ENCODE results near the gene CSRP3. TPM values are rescaled to one million over a fixed set of nuclear protein-coding genes. Genes with fewer than 3 reads are reported as not detected.

CSRP3 gene
- total RNA-seq, 1 donor from 2014 or later, result not detected

GRCh38 chr11:19225123-19225522 is 23.3 kb upstream of the CSRP3 start:
- no peaks in the 10 kb centered on the region for H3K27me3 ChIP-seq (ENCODE audit: control insufficient read depth, insufficient read depth, low read length)
- H3K4me3 ChIP-seq (ENCODE audit: low read depth, low read length), result no peak overlapping the region
- no peak for DNase-seq (ENCODE audit: low read depth)
- TF ChIP-seq, protein P1, sequence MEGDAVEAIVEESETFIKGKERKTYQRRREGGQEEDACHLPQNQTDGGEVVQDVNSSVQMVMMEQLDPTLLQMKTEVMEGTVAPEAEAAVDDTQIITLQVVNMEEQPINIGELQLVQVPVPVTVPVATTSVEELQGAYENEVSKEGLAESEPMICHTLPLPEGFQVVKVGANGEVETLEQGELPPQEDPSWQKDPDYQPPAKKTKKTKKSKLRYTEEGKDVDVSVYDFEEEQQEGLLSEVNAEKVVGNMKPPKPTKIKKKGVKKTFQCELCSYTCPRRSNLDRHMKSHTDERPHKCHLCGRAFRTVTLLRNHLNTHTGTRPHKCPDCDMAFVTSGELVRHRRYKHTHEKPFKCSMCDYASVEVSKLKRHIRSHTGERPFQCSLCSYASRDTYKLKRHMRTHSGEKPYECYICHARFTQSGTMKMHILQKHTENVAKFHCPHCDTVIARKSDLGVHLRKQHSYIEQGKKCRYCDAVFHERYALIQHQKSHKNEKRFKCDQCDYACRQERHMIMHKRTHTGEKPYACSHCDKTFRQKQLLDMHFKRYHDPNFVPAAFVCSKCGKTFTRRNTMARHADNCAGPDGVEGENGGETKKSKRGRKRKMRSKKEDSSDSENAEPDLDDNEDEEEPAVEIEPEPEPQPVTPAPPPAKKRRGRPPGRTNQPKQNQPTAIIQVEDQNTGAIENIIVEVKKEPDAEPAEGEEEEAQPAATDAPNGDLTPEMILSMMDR (IDR thresholded peaks at IDR 0.05; ENCODE audit: insufficient read depth, low read length, poor library complexity, severe bottlenecking), result no peak
- H3K36me3 ChIP-seq (ENCODE audit: control insufficient read depth, insufficient read depth, low read length), result no peaks in the 10 kb centered on the region

DNA sequence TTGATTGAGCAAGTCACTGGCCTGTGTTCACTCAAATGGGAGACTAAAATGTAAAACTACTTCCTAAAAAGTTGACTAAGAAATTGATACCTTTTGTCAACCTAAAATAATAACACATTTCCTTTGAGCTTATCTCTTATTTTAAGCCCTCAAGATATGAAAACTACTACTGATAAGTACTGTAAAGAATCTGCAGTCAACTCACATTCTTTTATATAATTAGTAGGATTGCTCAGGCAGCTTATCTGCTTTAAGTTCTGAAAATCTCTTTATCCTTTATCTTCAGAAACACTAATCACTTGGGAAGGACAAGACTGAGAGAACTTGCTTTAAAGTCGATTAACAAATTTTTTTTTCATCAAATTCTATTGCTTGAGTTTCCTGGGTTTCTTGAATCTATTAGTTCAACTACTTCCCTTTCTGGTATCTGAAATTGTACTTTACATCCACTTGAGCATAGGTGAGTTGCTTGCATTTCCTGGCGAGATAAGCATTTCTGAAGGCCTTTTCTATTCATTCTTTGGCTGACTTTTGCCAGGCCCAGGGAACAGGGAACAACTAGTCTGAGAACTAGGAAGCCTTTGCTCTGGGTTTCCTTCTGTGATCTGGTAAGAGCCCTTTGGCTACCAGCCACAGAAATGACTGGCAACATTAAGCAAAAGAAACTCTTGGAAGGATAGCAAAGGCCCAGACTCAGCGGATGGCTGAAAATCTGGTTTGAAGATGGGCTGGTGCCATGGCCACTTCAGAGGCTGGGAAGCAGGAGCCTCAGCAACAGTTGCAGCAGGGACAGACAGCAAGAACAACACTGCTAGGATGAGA is 19.3 kb upstream of the CSRP3 start:
- H3K4me3 ChIP-seq (ENCODE audit: low read depth, low read length), result no peak overlapping the region
- DNase-seq (ENCODE audit: low read depth), result no peak
- H3K36me3 ChIP-seq (ENCODE audit: control insufficient read depth, insufficient read depth, low read length), result no peaks in the 10 kb centered on the region
- TF ChIP-seq, protein P1 (IDR thresholded peaks at IDR 0.05; ENCODE audit: insufficient read depth, low read length, poor library complexity, severe bottlenecking), result no peak
- no peaks in the 10 kb centered on the region for H3K27me3 ChIP-seq (ENCODE audit: control insufficient read depth, insufficient read depth, low read length)

DNA sequence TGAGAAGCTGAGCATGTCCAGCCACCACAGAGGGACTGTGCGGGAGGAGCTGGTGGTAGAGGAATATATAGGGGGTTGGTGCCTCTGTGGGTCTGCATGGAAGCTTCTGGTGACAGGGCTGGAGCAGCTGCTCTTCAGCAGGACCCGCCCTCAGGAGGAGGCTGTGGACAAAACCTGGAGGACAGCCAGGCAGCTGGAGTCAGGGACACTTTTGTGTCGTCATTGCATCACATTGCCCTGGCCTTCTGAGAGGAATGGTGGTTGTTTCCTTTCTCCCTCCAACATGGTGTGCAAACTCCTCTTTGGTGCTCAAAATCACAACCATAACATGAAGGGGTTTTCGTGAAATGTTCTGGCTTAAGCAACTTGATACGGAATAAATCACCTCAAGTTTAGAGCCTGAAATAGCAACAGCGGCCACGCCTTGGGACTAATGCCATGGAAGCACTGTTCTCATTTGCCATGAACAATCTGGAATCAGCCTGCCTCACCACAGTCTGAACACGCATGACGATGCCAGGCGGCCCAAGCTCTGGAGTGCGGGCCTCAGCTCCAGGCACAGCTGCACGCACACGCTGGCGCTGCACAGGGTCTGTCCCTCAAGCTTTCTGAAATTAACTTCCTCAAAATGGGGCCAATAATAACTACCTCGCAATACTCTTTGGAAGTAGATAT is 17.1 kb upstream of the CSRP3 start:
- Histone ChIP-seq H3K36me3 (ENCODE audit: control insufficient read depth, insufficient read depth, low read length) (no peaks in the 10 kb centered on the region), H3K27me3 (ENCODE audit: control insufficient read depth, insufficient read depth, low read length) (no peaks in the 10 kb centered on the region), H3K4me3 (ENCODE audit: low read depth, low read length) (no peak overlapping the region)
- TF ChIP-seq, protein P1 (IDR thresholded peaks at IDR 0.05; ENCODE audit: insufficient read depth, low read length, poor library complexity, severe bottlenecking), result no peak
- no peak for DNase-seq (ENCODE audit: low read depth)

DNA sequence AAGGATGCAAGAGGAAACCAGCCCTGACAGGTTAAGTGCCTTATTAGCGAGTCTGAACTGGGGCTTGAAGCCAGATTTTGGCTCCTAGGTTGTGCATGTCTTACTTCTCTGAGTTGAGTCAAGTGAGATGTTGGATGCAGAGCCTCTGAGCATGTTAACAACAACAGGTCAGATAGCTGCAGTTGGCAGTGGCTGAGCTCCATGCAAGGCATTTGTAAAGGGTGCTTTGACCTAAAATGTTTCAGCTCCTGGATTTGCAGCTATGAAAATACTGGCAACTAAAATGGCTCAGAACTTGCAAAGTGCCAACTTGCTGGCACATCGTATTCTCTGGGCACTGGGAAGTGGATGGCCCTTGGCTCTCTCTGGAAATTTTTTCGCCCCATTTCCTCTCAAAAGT is 16.4 kb upstream of the CSRP3 start:
- TF ChIP-seq, protein P1 (IDR thresholded peaks at IDR 0.05; ENCODE audit: insufficient read depth, low read length, poor library complexity, severe bottlenecking), result no peak
- Histone ChIP-seq H3K36me3 (ENCODE audit: control insufficient read depth, insufficient read depth, low read length) (no peaks in the 10 kb centered on the region), H3K27me3 (ENCODE audit: control insufficient read depth, insufficient read depth, low read length) (no peaks in the 10 kb centered on the region), H3K4me3 (ENCODE audit: low read depth, low read length) (no peak overlapping the region)
- DNase-seq (ENCODE audit: low read depth), result no peak

- Histone ChIP-seq H3K36me3 (ENCODE audit: control insufficient read depth, insufficient read depth, low read length) (no peaks in the 10 kb centered on the region), H3K4me3 (ENCODE audit: low read depth, low read length) (no peak overlapping the region), H3K27me3 (ENCODE audit: control insufficient read depth, insufficient read depth, low read length) (no peaks in the 10 kb centered on the region)
- TF ChIP-seq, protein P1 (IDR thresholded peaks at IDR 0.05; ENCODE audit: insufficient read depth, low read length, poor library complexity, severe bottlenecking), result no peak
- no peak for DNase-seq (ENCODE audit: low read depth)
Measured at GRCh38 chr11:19216709-19217374, 15.1 kb upstream of the CSRP3 start.

All from kidney epithelial cell (primary cell).